GM19328 (cell line): Measurements from ENCODE around the gene TREML4.

Experiments
- ATAC-seq: cut with Tn5 transposase; IDR thresholded peaks from one replicate; pipeline ENCODE4 v1.9.1; 2021; ENCODE audit warnings: mild to moderate bottlenecking, moderate library complexity; ENCODE audit not compliant: unreplicated experiment

The TREML4 gene

GRCh38 chr6:41280381-41281057 lies 52.4 kb downstream of the TREML4 start:
- ATAC-seq: no peak

DNA sequence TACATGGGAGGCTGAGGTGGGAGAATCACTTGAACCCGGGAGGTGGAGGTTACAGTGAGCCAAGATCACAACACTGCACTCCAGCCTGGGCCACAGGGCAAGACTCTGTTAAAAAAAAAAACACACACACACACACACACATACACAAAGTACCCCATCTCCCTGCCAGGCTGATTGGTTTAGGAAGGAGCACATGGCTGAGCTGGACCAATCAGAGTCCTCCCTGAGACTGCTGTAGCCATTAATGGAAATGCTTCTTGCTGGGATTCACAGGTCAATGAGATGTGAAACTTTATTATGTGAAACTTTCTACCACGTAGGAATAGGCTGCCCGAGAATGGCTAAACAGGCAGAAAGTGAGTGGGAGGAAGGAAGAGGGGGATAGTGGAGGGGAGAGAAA lies 55.5 kb downstream of the TREML4 start:
- ATAC-seq: no peak

DNA sequence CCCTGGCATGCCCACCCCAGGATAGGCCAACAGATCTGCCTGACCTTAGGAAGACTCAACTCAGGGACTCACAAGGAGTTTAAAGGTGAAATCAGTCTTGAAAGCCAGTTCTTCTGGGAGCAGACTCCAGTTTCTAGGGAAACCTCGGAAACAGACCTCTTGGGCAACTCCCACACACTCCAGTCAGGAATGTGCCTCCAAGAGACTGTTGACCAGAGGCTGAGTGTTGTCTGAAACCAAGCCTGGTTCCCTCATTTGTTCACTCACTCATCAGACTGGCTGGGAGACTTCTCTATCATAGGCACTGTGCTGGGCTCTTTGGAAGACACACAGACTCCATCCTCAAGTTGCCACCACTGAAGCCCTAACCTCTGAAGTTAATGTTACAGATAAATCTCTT lies 56.6 kb downstream of the TREML4 start:
- ATAC-seq: no peak

DNA sequence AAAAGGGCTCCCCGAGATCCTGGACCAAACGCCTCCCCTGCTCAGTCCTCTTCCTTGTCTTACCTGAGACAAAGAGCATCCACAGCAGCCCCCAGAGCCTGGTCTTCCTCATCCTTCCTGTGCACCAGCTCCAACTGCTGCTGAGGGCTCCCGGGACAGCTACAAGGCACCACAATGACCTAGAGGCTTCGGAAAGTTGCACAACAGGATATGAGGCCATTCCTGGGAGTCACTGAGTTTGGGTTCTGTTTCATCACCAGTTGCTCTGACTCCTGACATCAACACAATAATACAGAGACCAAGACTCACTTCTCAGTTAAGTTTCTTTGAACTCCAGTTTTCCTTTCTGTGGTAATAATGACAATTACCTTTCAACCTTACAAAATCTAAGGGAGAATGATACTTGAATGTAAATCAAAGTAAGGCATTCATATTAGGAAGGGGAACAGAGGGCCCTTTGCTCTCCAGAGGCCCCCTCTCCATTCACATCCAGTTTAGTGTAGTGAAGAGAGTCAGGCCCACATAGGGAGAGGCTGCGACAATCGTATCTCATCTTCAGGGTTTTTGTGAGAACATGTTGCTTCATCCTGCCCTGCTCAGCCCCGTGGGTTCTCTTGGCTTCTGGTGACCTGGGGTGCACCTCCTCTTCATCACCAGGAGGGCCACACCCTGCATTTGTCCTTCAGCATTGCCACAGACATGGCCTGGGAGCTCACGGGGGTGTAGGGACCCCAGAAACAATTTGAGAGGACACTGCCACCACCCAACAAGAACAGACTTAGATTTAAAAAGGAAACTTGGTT lies 58.6 kb downstream of the TREML4 start, which contains the start of gene TREM1:
Gene TREM1 (minus strand): TSS at position 139 of the 803 bp plus-strand sequence. CDS start 27 bp downstream, at position 112.
- ATAC-seq: no peak

DNA sequence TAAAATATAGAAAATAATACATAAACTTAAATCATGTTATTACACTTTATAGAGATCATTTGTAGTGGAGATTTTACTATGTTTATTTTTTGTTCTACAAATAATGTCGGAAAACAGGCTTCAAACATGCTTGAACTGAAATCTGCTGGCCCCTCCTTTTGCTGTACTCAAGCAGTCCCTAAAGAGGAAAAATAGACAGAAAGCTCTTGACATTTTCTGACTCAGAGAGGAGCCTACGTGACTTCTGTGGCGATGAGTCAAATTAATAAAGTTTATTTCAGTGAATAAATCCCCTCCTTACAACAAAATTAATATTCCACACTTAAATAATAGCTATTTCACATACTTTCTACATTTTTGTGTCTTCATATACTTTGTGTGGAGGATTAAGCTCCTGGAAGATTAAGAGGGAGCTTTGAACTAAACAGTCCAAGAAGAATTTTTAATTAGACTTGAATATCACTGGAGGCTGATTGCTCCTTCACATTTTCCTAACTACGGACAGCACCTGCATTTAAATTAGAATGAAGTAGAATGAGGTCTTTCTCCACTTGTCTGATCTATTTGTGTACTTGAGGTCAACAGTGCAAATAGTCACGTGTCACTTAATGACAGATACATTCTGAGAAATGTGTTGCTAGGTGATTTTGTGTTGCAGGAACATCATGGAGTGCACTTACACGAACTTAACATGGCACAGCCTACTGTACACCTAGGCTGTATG lies 60.0 kb downstream of the TREML4 start:
- ATAC-seq: no peak
